Lung (tissue), 12 donors: Measurements from ENCODE around the gene ZXDC. TPM values are rescaled to one million over a fixed set of nuclear protein-coding genes. Genes with fewer than 3 reads are reported as not detected.

ENCODE experiments used
- ATAC-seq: fragments of 200-7000 bp; cut with Tn5 transposase; one replicate; pipeline ENCODE4 v1.9.1; 2020; ENCODE audit warnings: moderate number of reproducible peaks; ENCODE audit not compliant: insufficient read depth, low FRiP score
- DNase-seq, 3 donors: peaks; one replicate each; pipeline ENCODE4 v3.0.0-alpha.2; 2013 to 2017
- H3K27ac ChIP-seq, 2 donors: one replicate each; pipeline ENCODE4 v1.5.1; 2013; ENCODE audit warnings: mild to moderate bottlenecking in 2 of 2, moderate library complexity in 2 of 2, control low read depth in 1 of 2, inconsistent platforms in 1 of 2, low read depth in 1 of 2, low read length in 1 of 2
- H3K27me3 ChIP-seq, 3 donors: one replicate each; pipeline ENCODE4 v1.5.1; 2013; ENCODE audit warnings: low read length in 2 of 3; ENCODE audit not compliant: control insufficient read depth in 3 of 3, insufficient read depth in 3 of 3
- H3K36me3 ChIP-seq, 4 donors: one replicate each; pipeline ENCODE4 v1.5.1; 2013; ENCODE audit warnings: low read length in 4 of 4, mild to moderate bottlenecking in 1 of 4, moderate library complexity in 1 of 4; ENCODE audit not compliant: control insufficient read depth in 4 of 4, insufficient read depth in 4 of 4
- H3K4me1 ChIP-seq, 5 donors: one replicate each; pipeline ENCODE4 v1.5.1; 2013; ENCODE audit warnings: low read length in 5 of 5, mild to moderate bottlenecking in 2 of 5, moderate library complexity in 1 of 5; ENCODE audit not compliant: control insufficient read depth in 5 of 5, insufficient read depth in 5 of 5
- H3K4me3 ChIP-seq: one replicate; pipeline ENCODE4 v1.5.1; 2013; ENCODE audit warnings: mild to moderate bottlenecking, control low read depth, moderate library complexity
- H3K9ac ChIP-seq, 2 donors: one replicate each; pipeline ENCODE4 v1.5.1; 2013; ENCODE audit warnings: low read length in 2 of 2, control low read depth in 1 of 2; ENCODE audit not compliant: insufficient read depth in 1 of 2
- H3K9me3 ChIP-seq, 4 donors: one replicate each; pipeline ENCODE4 v1.5.1; 2013; ENCODE audit warnings: low read length in 3 of 4, mild to moderate bottlenecking in 1 of 4, moderate library complexity in 1 of 4; ENCODE audit not compliant: control insufficient read depth in 4 of 4, insufficient read depth in 3 of 4
- WGBS, 2 donors: extraction: QIAGEN DNeasy Blood & Tissue Kit; methylation state at CpG; one replicate each; pipeline ENCODE4 v1.1.7; 2013; 5-methylcytosine and 5-hydroxymethylcytosine counted together
- polyA plus RNA-seq, 2 donors: library from polyadenylated mRNA; stranded (reverse); fragments of 200-250 nt; gene quantifications; one replicate each; pipeline ENCODE4 v1.2.1, GENCODE V29; 2013
- total RNA-seq, 2 donors: library from RNA; depleted of rRNA in 1 of 2; stranded (reverse); fragments of >200 nt in 1 of 2; gene quantifications; one replicate each; pipeline ENCODE4 v1.2.1, GENCODE V29; 2014 to 2021
- TF ChIP-seq, protein P1 (sequence below): IDR thresholded peaks from 2 replicates; pipeline ENCODE4 v1.5.1; 2012; ENCODE audit warnings: mild to moderate bottlenecking; ENCODE audit errors: control extremely low read depth, extremely low read depth
- donor health status: control.
- donor health status: control.
- donor health status: Bipolar disorder and iron deficiency.
- donor health status: healthy.
- donor health status: DM: yes; HTN: yes; CAD: no.

The ZXDC gene
- total and polyA plus RNA-seq, 4 donors: 12.9 to 49.5 (median 29.8) TPM

DNA sequence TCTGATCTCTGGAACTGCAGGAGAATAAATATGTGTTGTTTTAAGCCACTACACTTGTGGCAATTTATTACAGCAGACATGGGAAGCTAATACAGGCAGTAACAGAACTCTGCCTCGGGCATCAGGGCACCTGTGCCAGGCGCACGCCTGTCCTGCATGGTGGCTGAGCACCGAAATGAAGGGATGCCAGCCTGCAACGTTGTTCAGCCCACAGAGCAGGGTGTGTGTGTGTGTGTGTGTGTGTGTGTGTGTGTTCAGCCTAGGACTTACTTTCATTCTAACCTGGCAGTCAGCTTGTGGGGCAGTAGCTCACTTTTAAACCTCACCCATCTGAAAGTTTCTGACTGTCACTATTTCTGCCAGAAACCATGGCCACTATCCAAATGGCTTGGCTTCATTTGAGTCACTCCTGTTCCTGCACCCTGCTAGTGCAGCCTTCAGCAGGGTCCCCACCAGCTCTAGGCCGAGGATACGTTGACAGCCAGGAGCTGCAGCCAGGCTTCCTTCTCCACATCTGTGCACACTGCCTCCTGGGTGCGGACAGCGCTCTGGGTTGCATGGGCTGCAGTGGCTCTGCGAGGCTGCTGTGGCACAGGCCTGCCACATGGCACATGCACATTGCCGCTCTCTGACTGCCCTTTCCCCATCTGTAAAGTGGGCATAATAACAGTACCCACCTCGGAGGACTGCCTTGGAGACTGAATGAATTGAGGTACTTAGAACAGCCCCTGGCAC lies 37.4 kb upstream of the ZXDC start:
- Histone ChIP-seq H3K4me1 (peaks cover 0 to 11% (median 0%) of the 10 kb centered on the region in 5 donors), H3K27ac (no peak overlapping the region), H3K4me3 (no peak overlapping the region), H3K9ac (no peak overlapping the region), H3K27me3 (no peaks in the 10 kb centered on the region), H3K36me3 (no peaks in the 10 kb centered on the region), H3K9me3 (no peaks in the 10 kb centered on the region)
- TF ChIP-seq, protein P1, sequence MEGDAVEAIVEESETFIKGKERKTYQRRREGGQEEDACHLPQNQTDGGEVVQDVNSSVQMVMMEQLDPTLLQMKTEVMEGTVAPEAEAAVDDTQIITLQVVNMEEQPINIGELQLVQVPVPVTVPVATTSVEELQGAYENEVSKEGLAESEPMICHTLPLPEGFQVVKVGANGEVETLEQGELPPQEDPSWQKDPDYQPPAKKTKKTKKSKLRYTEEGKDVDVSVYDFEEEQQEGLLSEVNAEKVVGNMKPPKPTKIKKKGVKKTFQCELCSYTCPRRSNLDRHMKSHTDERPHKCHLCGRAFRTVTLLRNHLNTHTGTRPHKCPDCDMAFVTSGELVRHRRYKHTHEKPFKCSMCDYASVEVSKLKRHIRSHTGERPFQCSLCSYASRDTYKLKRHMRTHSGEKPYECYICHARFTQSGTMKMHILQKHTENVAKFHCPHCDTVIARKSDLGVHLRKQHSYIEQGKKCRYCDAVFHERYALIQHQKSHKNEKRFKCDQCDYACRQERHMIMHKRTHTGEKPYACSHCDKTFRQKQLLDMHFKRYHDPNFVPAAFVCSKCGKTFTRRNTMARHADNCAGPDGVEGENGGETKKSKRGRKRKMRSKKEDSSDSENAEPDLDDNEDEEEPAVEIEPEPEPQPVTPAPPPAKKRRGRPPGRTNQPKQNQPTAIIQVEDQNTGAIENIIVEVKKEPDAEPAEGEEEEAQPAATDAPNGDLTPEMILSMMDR: no peak
- DNase-seq (no peak), ATAC-seq (no peak)
- WGBS, 2 donors: 83 to 85% methylated on average over 12 of the region's 12 CpGs

DNA sequence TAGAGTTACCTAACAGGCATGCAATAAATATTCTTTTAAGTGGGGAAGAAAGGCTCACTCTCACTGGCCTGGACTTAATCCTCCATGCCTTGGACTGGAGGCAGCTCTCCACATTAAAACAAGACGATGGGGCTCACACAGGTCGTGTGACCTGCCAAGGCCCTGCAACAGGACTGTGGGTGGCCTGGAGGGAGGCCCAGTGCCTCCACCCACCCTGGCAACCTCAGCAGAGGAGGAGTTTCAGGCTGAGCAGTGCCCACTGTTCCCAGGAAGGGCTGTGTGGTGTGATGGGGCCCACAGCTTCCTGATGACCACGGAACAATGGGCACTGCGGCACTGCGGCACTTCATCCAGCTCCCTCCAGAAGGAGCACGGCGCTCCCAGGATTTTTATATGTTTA lies 36.3 kb upstream of the ZXDC start:
- TF ChIP-seq, protein P1: no peak
- DNase-seq (no peak), ATAC-seq (no peak)
- WGBS, 2 donors: 67 to 75% methylated on average over 7 of the region's 7 CpGs
- H3K27ac ChIP-seq: no peak overlapping the region
- H3K36me3 ChIP-seq: no peaks in the 10 kb centered on the region
- no peaks in the 10 kb centered on the region for H3K27me3 ChIP-seq
- no peak overlapping the region for H3K9ac ChIP-seq
- H3K4me1 ChIP-seq: peaks cover 0 to 11% (median 0%) of the 10 kb centered on the region in 5 donors
- no peak overlapping the region for H3K4me3 ChIP-seq
- H3K9me3 ChIP-seq: no peaks in the 10 kb centered on the region

DNA sequence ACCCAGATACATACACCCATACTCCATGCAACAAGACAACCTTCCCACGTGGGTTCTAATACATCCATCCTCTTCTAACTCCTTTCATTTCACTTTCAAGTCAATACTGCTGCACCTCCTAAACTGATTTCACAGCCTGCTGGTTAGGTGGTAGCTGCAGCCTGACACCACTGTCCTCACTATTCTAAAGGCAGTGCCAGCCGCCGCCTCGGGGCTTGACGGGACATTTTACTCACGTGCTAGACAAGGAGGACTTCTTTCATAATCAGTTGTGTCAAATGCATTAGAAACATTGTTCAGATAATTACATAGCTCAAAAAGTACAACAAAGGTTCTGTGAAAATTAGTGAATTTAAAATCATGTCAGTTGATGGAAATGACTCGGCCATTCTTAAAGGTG lies 35.6 kb upstream of the ZXDC start:
- ATAC-seq: no peak
- Histone ChIP-seq H3K9ac (no peak overlapping the region), H3K27me3 (no peaks in the 10 kb centered on the region), H3K9me3 (no peaks in the 10 kb centered on the region), H3K27ac (no peak overlapping the region), H3K36me3 (no peaks in the 10 kb centered on the region), H3K4me3 (no peak overlapping the region), H3K4me1 (peaks cover 0 to 11% (median 0%) of the 10 kb centered on the region in 5 donors)
- DNase-seq: no peak
- TF ChIP-seq, protein P1: no peak
- 71 to 73% methylated on average over 7 of the region's 7 CpGs for WGBS, 2 donors
